Measurements from ENCODE around the gene VWC2. TPM values are rescaled to one million over a fixed set of nuclear protein-coding genes. Genes with fewer than 3 reads are reported as not detected.

The VWC2 gene
- total RNA-seq, 1 donor from 2014 or later, result 0.18 TPM

- intact Hi-C loops (cut with DNase I), result no loop called here
- TF ChIP-seq, protein P1, sequence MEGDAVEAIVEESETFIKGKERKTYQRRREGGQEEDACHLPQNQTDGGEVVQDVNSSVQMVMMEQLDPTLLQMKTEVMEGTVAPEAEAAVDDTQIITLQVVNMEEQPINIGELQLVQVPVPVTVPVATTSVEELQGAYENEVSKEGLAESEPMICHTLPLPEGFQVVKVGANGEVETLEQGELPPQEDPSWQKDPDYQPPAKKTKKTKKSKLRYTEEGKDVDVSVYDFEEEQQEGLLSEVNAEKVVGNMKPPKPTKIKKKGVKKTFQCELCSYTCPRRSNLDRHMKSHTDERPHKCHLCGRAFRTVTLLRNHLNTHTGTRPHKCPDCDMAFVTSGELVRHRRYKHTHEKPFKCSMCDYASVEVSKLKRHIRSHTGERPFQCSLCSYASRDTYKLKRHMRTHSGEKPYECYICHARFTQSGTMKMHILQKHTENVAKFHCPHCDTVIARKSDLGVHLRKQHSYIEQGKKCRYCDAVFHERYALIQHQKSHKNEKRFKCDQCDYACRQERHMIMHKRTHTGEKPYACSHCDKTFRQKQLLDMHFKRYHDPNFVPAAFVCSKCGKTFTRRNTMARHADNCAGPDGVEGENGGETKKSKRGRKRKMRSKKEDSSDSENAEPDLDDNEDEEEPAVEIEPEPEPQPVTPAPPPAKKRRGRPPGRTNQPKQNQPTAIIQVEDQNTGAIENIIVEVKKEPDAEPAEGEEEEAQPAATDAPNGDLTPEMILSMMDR (IDR thresholded peaks at IDR 0.05), result no peak
- Histone ChIP-seq H3K4me3 (no peak overlapping the region), H3K27me3 (ENCODE audit: low read depth) (no peaks in the 10 kb centered on the region), H3K27ac (no peak overlapping the region), H3K36me3 (no peaks in the 10 kb centered on the region), H3K4me1 (no peaks in the 10 kb centered on the region), H3K9me3 (no peaks in the 10 kb centered on the region)
- DNase-seq, result no peak
- no peak for ATAC-seq
Measured at GRCh38 chr7:49790209-49790608, 16.8 kb downstream of the VWC2 start.

GRCh38 chr7:49791088-49791741 lies 17.8 kb downstream of the VWC2 start:
- no peaks in the 10 kb centered on the region for H3K4me1 ChIP-seq
- TF ChIP-seq, protein P1 (IDR thresholded peaks at IDR 0.05), result peak; percentile 28
- intact Hi-C loops (cut with DNase I), result no loop called here
- no peak for ATAC-seq
- no peaks in the 10 kb centered on the region for H3K36me3 ChIP-seq
- H3K9me3 ChIP-seq, result no peaks in the 10 kb centered on the region
- H3K4me3 ChIP-seq, result no peak overlapping the region
- DNase-seq, result no peak
- no peak overlapping the region for H3K27ac ChIP-seq
- H3K27me3 ChIP-seq (ENCODE audit: low read depth), result no peaks in the 10 kb centered on the region

DNA sequence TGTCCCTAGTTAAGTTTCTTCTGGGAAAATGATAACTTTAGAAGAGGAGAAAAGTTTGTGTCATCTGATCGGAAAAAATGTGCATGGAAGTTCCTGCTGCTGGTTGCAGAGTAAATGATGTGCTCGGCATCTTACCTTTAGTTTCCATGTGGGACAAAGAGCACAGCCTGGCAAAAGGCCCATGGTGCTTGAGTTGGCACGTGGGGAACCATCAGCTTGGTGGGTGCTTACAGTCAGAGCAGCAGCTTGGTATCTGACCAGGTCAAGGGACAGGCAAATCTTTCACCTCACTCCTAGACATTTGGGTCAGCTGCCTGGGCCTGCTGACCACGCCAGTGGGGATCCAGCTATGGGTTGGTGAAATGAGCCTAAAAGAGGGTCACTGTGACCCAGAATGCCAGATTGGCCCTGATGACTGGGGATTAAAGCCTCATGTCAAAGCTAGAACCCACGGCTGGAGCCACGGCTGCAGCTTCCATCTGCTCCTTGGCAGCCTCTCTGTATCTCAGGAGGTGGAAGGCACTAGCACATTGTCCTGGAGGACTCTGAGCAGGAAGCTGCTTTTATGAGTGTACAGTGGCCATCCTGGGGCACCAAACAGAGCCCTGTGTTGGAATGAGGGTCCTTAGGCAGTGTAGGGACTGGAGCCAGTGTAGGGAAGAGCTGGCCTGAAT lies 24.7 kb downstream of the VWC2 start:
- intact Hi-C loops (cut with DNase I), result no loop called here
- Histone ChIP-seq H3K9me3 (no peaks in the 10 kb centered on the region), H3K4me1 (no peaks in the 10 kb centered on the region), H3K27me3 (ENCODE audit: low read depth) (no peaks in the 10 kb centered on the region), H3K4me3 (no peak overlapping the region), H3K27ac (no peak overlapping the region), H3K36me3 (no peaks in the 10 kb centered on the region)
- ATAC-seq, result no peak
- no peak for DNase-seq
- TF ChIP-seq, protein P1 (IDR thresholded peaks at IDR 0.05), result no peak

DNA sequence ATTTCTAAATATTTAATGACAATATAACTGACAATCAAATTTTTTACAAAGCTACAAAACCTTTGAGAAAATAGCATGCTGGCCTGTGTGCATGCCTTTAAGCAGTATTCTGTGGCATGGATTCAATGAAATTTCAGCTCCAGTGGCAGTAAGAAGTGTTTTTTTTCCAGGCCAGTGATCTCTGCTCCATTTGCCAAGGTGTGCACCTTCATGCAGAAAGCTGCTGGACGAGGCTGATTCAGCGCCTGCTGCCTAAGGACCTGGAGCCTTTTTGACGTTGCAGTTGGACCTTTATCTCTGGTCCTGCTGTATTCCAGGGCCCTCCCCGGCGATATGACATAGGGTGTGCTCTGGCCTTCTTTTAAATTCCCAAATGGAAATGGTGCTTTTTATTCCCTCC lies 26.6 kb downstream of the VWC2 start:
- TF ChIP-seq, protein P1 (IDR thresholded peaks at IDR 0.05), result no peak
- no peaks in the 10 kb centered on the region for H3K27me3 ChIP-seq (ENCODE audit: low read depth)
- intact Hi-C loops (cut with DNase I), result no loop called here
- H3K27ac ChIP-seq, result no peak overlapping the region
- H3K9me3 ChIP-seq, result no peaks in the 10 kb centered on the region
- no peak for DNase-seq
- no peak overlapping the region for H3K4me3 ChIP-seq
- no peaks in the 10 kb centered on the region for H3K4me1 ChIP-seq
- H3K36me3 ChIP-seq, result no peaks in the 10 kb centered on the region
- no peak for ATAC-seq

DNA sequence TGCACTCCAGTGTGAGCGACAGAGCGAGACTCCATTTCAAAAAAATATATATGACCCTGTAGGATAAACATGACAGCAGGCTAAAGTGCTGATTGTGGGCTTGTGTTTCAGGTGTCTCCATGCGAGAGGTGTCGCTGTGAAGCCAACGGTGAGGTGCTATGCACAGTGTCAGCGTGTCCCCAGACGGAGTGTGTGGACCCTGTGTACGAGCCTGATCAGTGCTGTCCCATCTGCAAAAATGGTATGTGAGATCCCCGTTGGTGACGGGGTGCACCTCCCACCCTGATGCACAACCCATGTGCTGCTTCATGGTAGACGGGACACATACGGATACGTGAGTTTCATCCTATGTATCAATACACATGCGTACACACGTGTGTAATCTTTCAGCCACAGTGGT lies 29.2 kb downstream of the VWC2 start:
- no peaks in the 10 kb centered on the region for H3K9me3 ChIP-seq
- H3K27me3 ChIP-seq (ENCODE audit: low read depth), result peaks cover 4% of the 10 kb centered on the region
- intact Hi-C loops (cut with DNase I), result no loop called here
- no peak overlapping the region for H3K4me3 ChIP-seq
- no peak overlapping the region for H3K27ac ChIP-seq
- no peaks in the 10 kb centered on the region for H3K4me1 ChIP-seq
- ATAC-seq (no peak), DNase-seq (no peak)
- no peaks in the 10 kb centered on the region for H3K36me3 ChIP-seq
- TF ChIP-seq, protein P1 (IDR thresholded peaks at IDR 0.05), result no peak
